Endothelial cell of umbilical vein (primary cell): ENCODE results near the gene BMP8B. TPM values are rescaled to one million over a fixed set of nuclear protein-coding genes. Genes with fewer than 3 reads are reported as not detected.

Source experiments
- BruUV-seq: library from RNA; stranded (reverse); fragments of 400-500 nt; replicated peaks from 2 replicates; lab custom pipeline; 2021; lab: Mats Ljungman, UMichigan
- CTCF ChIA-PET: fragments of 300-600, 350-600 bp; sonication (Branson Sonifier 250); formaldehyde crosslinking; loops from one replicate; lab custom pipeline; 2021; ENCODE audit warnings: antibody characterized with exemption, inconsistent platforms; lab: Charles Lee
- POLR2A ChIA-PET: fragments of 300-600, 350-600 bp; sonication (Branson Sonifier 250); formaldehyde crosslinking; loops from one replicate; lab custom pipeline; 2021; ENCODE audit warnings: antibody characterized with exemption, inconsistent platforms; lab: Charles Lee
- DNase-seq: peaks from one replicate; pipeline ENCODE4 v3.0.0-alpha.2; 2011; ENCODE audit warnings: low read depth, low spot score
- FAIRE-seq: peaks from 2 replicates; lab custom pipeline; 2011; peaks lifted over from hg19 to GRCh38; lab: Jason Lieb, UNC
- H2AFZ ChIP-seq: 2 replicates; pipeline ENCODE4 v1.6.0; 2012; ENCODE audit warnings: low read depth, low read length, control low read depth, inconsistent platforms
- H3K27ac ChIP-seq: 2 replicates; pipeline ENCODE4 v1.5.1; 2011; ENCODE audit warnings: low read depth, mild to moderate bottlenecking, control low read depth, low read length, moderate library complexity; ENCODE audit not compliant: insufficient read depth
- H3K27me3 ChIP-seq, 2 experiments: 2 replicates each; pipeline versions ENCODE4 v1.6.0 to v1.6.1; 2011; ENCODE audit warnings: low read length in 2 of 2, mixed read lengths in 1 of 2; ENCODE audit not compliant: control insufficient read depth in 2 of 2, insufficient read depth in 2 of 2
- H3K36me3 ChIP-seq, 2 experiments: 2 replicates in 1 of 2; 3 replicates in 1 of 2; pipeline ENCODE4 v1.5.1; 2011; ENCODE audit warnings: low read length in 2 of 2, mild to moderate bottlenecking in 1 of 2, moderate library complexity in 1 of 2; ENCODE audit not compliant: control insufficient read depth in 2 of 2, insufficient read depth in 2 of 2; ENCODE audit errors: extremely low read depth in 1 of 2
- H3K4me1 ChIP-seq: 3 replicates; pipeline ENCODE4 v1.5.1; 2011; ENCODE audit warnings: mild to moderate bottlenecking, low read length; ENCODE audit not compliant: control insufficient read depth, insufficient read depth; ENCODE audit errors: extremely low read depth
- H3K4me2 ChIP-seq: 2 replicates; pipeline ENCODE4 v1.6.1; 2011; ENCODE audit warnings: low read length, control low read depth, mixed read lengths; ENCODE audit not compliant: insufficient read depth
- H3K4me3 ChIP-seq, 3 experiments: fragments of 200-600 bp in 1 of 3; sonication (generic), shearing (Covaris generic) in 1 of 3; replicated peaks in 1 of 3; 2 replicates each; pipeline ENCODE4 v1.5.1; 2011 to 2016; ENCODE audit warnings: control low read depth in 3 of 3, low read length in 3 of 3, mild to moderate bottlenecking in 2 of 3, inconsistent platforms in 1 of 3, low read depth in 1 of 3, moderate library complexity in 1 of 3; ENCODE audit not compliant: insufficient read depth in 1 of 3
- H3K79me2 ChIP-seq: 2 replicates; pipeline ENCODE4 v1.6.0; 2012; ENCODE audit warnings: low read length, inconsistent platforms; ENCODE audit not compliant: control insufficient read depth, insufficient read depth
- H3K9ac ChIP-seq: replicated peaks from 2 replicates; pipeline ENCODE3; 2011; ENCODE audit warnings: low read length, control low read depth; ENCODE audit not compliant: insufficient read depth; ENCODE audit errors: extremely low read depth
- H3K9me1 ChIP-seq: replicated peaks from 3 replicates; pipeline ENCODE4 v1.6.0; 2011; ENCODE audit warnings: mild to moderate bottlenecking, low read length; ENCODE audit not compliant: control insufficient read depth, insufficient read depth; ENCODE audit errors: extremely low read depth
- H3K9me3 ChIP-seq: replicated peaks from 2 replicates; pipeline ENCODE4 v1.5.1; 2012; ENCODE audit warnings: low read length, inconsistent platforms; ENCODE audit not compliant: control insufficient read depth, insufficient read depth
- H4K20me1 ChIP-seq: replicated peaks from 2 replicates; pipeline ENCODE3; 2011; ENCODE audit warnings: mild to moderate bottlenecking, low read length; ENCODE audit not compliant: control insufficient read depth, insufficient read depth; ENCODE audit errors: extremely low read depth
- CTCF ChIP-seq, 2 donors: IDR thresholded peaks; 1 replicate in 1 of 2; 2 replicates in 1 of 2; pipeline ENCODE4 v1.5.1; 2011; ENCODE audit warnings: low read length in 2 of 2, mild to moderate bottlenecking in 2 of 2, moderate library complexity in 2 of 2, control low read depth in 1 of 2, inconsistent platforms in 1 of 2, low read depth in 1 of 2; ENCODE audit not compliant: insufficient read depth in 1 of 2; ENCODE audit errors: extremely low read depth in 1 of 2
- EZH2 ChIP-seq: IDR thresholded peaks from 2 replicates; pipeline ENCODE4 v1.6.1; 2012; ENCODE audit warnings: borderline replicate concordance, low read depth, mild to moderate bottlenecking, moderate library complexity, low read length, inconsistent platforms; ENCODE audit not compliant: severe bottlenecking
- FOS ChIP-seq: IDR thresholded peaks from 2 replicates; pipeline ENCODE4 v1.6.1; 2011; ENCODE audit warnings: mild to moderate bottlenecking, low read length, moderate library complexity, borderline replicate concordance; ENCODE audit not compliant: insufficient read depth
- GATA2 ChIP-seq: IDR thresholded peaks from 2 replicates; pipeline ENCODE4 v1.7.0; 2011; ENCODE audit warnings: low read depth, mild to moderate bottlenecking, moderate library complexity, mixed read lengths, low read length; ENCODE audit not compliant: insufficient read length, insufficient read depth
- JUN ChIP-seq: IDR thresholded peaks from 2 replicates; pipeline ENCODE4 v1.6.1; 2011; ENCODE audit warnings: borderline replicate concordance, low read depth; ENCODE audit not compliant: insufficient read length, insufficient read depth
- MAX ChIP-seq: IDR thresholded peaks from 2 replicates; pipeline ENCODE4 v1.6.1; 2011; ENCODE audit not compliant: insufficient read depth, insufficient read length
- MYC ChIP-seq: IDR thresholded peaks from one replicate; pipeline ENCODE4 v1.6.1; 2011; ENCODE audit warnings: mild to moderate bottlenecking, low read depth, low read length
- POLR2A ChIP-seq: IDR thresholded peaks from 2 replicates; pipeline ENCODE4 v1.6.1; 2012; ENCODE audit warnings: low read depth, mild to moderate bottlenecking, control low read depth, low read length
- POLR2AphosphoS5 ChIP-seq: IDR thresholded peaks from 2 replicates; pipeline ENCODE4 v1.6.1; 2012; ENCODE audit warnings: low read depth, mild to moderate bottlenecking, control low read depth, low read length, moderate library complexity; ENCODE audit not compliant: insufficient read depth
- dilution Hi-C: fragments of 300-500 bp; cut with MboI; formaldehyde crosslinking; loops from one replicate; pipeline ENCODE4 v1.15.0; 2019; ENCODE audit warnings: low sequenced_read_pairs; ENCODE audit not compliant: extremely low pct_ligation_motif_present
- intact Hi-C: fragments of 100-400 bp; cut with micrococcal nuclease; formaldehyde crosslinking; loops from one replicate; pipeline ENCODE4 v1.10.0; 2022
- polyA plus RNA-seq, 4 experiments: library from polyadenylated mRNA; depleted of rRNA in 3 of 4; stranded (reverse) in 3 of 4; unstranded in 1 of 4; fragments of >200 nt; gene quantifications; 2 replicates each; pipeline versions ENCODE4 v1.2.1 to v1.2.3, GENCODE V29; 2011 to 2012; ENCODE audit warnings: missing spikeins in 1 of 4
- total RNA-seq: library from RNA; stranded (reverse); gene quantifications from 2 replicates; pipeline ENCODE4 v1.2.3, GENCODE V29; 2021

BMP8B gene
- total and polyA plus RNA-seq, 2 donors (not counting 3 experiments of a cell fraction or from before 2014, with no cell fraction given) = 0.07 TPM; not detected in 1

GRCh38 chr1:39789571-39790110, 976 bp upstream of the BMP8B start:
- POLR2A ChIA-PET = no interaction called here
- no TSS peak for BruUV-seq
- peak overlapping the region; percentile 70 for H2AFZ ChIP-seq

More at GRCh38 chr1:39789571-39790110, 976 bp upstream of the BMP8B start:
- Histone ChIP-seq H3K9me1 (no peaks in the 10 kb centered on the region), H3K79me2 (no peaks in the 10 kb centered on the region), H3K27me3 (peaks cover 19 to 31% of the 10 kb centered on the region in 2 experiments), H3K9ac (no peak overlapping the region), H4K20me1 (no peaks in the 10 kb centered on the region), H3K9me3 (no peaks in the 10 kb centered on the region), H3K4me1 (peaks cover 3% of the 10 kb centered on the region), H3K27ac (no peak overlapping the region), H3K4me2 (no peak overlapping the region), H3K36me3 (no peaks in the 10 kb centered on the region), H3K4me3 (no peak overlapping the region)
- TF ChIP-seq MAX = no peak
- TF ChIP-seq JUN = no peak
- TF ChIP-seq MYC = no peak
- TF ChIP-seq POLR2A = no peak
- TF ChIP-seq CTCF (IDR thresholded peaks at IDR 0.05; ENCODE audit: extremely low read depth in 1 of 2, insufficient read depth in 1 of 2, low read depth in 1 of 2, low read length in 2 of 2) = no peak
- TF ChIP-seq FOS = no peak
- TF ChIP-seq GATA2 = no peak
- no peak for TF ChIP-seq POLR2AphosphoS5
- no peak for TF ChIP-seq EZH2
- CTCF ChIA-PET = interaction anchor here (1.1 kb wide), 1 partner anchor 28 kb away, joined by 3 read pairs; no protein-coding TSS in a partner anchor
- FAIRE-seq (no peak), DNase-seq (no peak)
- intact Hi-C loops = no loop called here
- dilution Hi-C loops = no loop called here
